Ectodermal cell (in vitro differentiated cells): ENCODE data around the gene ASIC4.
A peak's percentile ranks its signal among the peaks of the same experiment; 100 is the strongest.

Source experiments
- H3K27ac ChIP-seq: 2 replicates; pipeline ENCODE4 v1.7.0; 2013; ENCODE audit warnings: mild to moderate bottlenecking, low read depth, low read length; ENCODE audit not compliant: insufficient read depth, poor library complexity, severe bottlenecking
- H3K27me3 ChIP-seq: 2 replicates; pipeline ENCODE4 v1.7.0; 2013; ENCODE audit warnings: mild to moderate bottlenecking, low read length; ENCODE audit not compliant: insufficient read depth, control insufficient read depth, poor library complexity, severe bottlenecking
- H3K36me3 ChIP-seq: one replicate; pipeline ENCODE4 v1.7.0; 2013; ENCODE audit warnings: low read length; ENCODE audit not compliant: control insufficient read depth, insufficient read depth
- H3K4me1 ChIP-seq: one replicate; pipeline ENCODE4 v1.7.0; 2013; ENCODE audit warnings: low read length; ENCODE audit not compliant: control insufficient read depth, insufficient read depth
- H3K4me3 ChIP-seq: 2 replicates; pipeline ENCODE4 v1.7.0; 2013; ENCODE audit warnings: low read depth, low read length, control low read depth; ENCODE audit not compliant: insufficient read depth
- H3K9me3 ChIP-seq: 2 replicates; pipeline ENCODE4 v1.7.0; 2013; ENCODE audit warnings: mild to moderate bottlenecking, low read length, moderate library complexity; ENCODE audit not compliant: control insufficient read depth
- WGBS, 2 experiments: methylation state at CpG; one replicate each; pipeline ENCODE4 v1.1.7; 2013; ENCODE audit warnings: missing lambda C conversion rate in 2 of 2; 5-methylcytosine and 5-hydroxymethylcytosine counted together

ASIC4 gene

DNA sequence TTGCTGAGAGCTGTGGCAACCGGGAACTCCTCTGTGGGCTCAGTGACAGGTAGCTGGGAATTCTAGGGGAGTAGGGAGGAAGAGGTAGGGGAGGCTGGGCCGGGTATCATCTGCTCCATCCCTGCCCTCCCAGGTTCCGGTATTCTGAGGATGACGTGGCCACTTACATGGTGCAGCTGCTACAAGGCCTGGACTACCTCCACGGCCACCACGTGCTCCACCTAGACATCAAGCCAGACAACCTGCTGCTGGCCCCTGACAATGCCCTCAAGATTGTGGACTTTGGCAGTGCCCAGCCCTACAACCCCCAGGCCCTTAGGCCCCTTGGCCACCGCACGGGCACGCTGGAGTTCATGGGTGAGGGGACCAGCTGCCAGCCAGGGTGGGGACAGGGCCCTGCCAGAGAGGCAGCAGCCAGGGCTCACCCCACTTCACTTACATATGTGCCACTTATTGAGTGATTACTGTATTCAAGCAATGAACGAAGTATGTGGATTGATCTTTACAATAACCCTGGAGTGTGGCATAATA lies 23.6 kb upstream of the ASIC4 start:
- WGBS, 2 experiments: 92% methylated on average over 10 of the region's 10 CpGs
- H3K36me3 ChIP-seq: no peaks in the 10 kb centered on the region
- peaks cover 58% of the 10 kb centered on the region for H3K27me3 ChIP-seq
- H3K9me3 ChIP-seq: no peaks in the 10 kb centered on the region
- no peak overlapping the region for H3K27ac ChIP-seq
- H3K4me1 ChIP-seq: peaks cover 14% of the 10 kb centered on the region
- H3K4me3 ChIP-seq: no peak overlapping the region

DNA sequence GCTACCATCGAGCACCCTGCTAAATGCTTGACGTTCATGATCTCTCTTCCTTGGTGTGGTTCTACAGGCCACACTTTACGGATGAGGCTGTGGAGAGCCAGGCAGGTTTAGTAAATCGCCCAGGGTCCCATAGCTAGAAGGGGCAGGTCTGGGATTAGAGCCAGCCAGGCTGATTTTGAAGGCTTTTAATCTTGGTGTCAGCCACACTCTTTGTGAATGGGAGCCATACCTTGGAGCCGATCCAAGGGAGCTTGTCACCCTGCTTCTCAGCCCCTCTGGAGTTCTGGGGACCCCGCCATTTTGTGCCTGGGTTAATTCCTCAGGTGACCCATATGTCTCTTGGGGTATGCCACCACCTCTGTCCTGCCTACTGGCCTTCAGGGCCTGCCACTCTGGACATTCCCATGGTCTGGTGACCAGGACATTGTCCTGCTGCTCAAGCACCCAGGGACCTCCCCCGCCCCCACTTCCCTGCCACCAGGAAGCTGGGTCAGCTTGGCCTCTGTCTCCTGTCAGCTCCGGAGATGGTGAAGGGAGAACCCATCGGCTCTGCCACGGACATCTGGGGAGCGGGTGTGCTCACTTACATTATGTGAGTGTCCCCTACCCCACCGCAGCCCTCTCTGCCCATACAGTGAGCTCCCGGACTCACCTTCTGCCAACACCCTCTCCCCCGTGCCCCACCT lies 22.9 kb upstream of the ASIC4 start:
- Histone ChIP-seq H3K4me3 (no peak overlapping the region), H3K4me1 (peaks cover 12% of the 10 kb centered on the region), H3K27ac (no peak overlapping the region), H3K36me3 (no peaks in the 10 kb centered on the region), H3K27me3 (peaks cover 58% of the 10 kb centered on the region), H3K9me3 (no peaks in the 10 kb centered on the region)
- WGBS, 2 experiments: 87 to 90% methylated on average over 14 of the region's 14 CpGs

- Histone ChIP-seq H3K9me3 (no peaks in the 10 kb centered on the region), H3K4me1 (peaks cover 8% of the 10 kb centered on the region), H3K27me3 (peaks cover 60% of the 10 kb centered on the region), H3K27ac (no peak overlapping the region), H3K36me3 (no peaks in the 10 kb centered on the region), H3K4me3 (no peak overlapping the region)
- 56 to 60% methylated on average over 20 of the region's 20 CpGs for WGBS, 2 experiments
These were observed 21.7 kb upstream of the ASIC4 start for GRCh38 chr2:219492575-219492974.

GRCh38 chr2:219493086-219493485 lies 21.2 kb upstream of the ASIC4 start:
- H3K9me3 ChIP-seq: no peaks in the 10 kb centered on the region
- peaks cover 9% of the 10 kb centered on the region for H3K4me1 ChIP-seq
- H3K27ac ChIP-seq: no peak overlapping the region
- peaks cover 60% of the 10 kb centered on the region for H3K27me3 ChIP-seq
- no peak overlapping the region for H3K4me3 ChIP-seq
- WGBS, 2 experiments: 93% methylated on average over 5 of the region's 5 CpGs
- H3K36me3 ChIP-seq: no peaks in the 10 kb centered on the region

DNA sequence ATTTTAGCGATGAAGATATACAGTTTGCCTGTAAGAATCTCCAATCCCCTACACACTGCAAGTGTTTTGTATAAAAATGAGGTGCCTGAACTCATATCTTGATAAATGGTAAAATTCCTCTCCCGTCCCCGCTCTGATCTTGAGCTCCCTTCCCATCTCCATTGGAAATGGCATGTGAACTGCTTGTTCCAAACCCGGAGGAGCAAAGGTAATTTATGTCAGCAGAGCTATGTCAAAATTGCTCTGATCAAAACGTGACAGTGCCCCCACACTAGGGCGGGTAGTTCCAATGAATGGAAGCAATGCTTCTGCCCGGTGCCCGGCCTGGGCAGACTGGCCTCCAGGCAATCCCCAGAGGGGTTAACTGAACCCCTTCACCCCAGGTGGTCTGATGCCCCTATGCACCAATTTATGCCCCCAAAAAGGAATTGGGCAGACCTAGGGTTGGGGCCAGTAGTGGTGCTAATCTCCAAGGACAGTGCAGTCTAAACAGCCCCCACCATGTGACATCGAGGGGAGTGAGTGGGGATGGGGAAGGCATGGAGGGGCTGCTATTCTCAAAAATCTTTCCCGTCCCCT lies 19.2 kb upstream of the ASIC4 start:
- WGBS, 2 experiments: 53% methylated on average over 10 of the region's 10 CpGs
- no peak overlapping the region for H3K4me3 ChIP-seq
- H3K4me1 ChIP-seq: peaks cover 19% of the 10 kb centered on the region
- H3K27ac ChIP-seq: no peak overlapping the region
- peaks cover 61% of the 10 kb centered on the region for H3K27me3 ChIP-seq
- H3K36me3 ChIP-seq: no peaks in the 10 kb centered on the region
- H3K9me3 ChIP-seq: no peaks in the 10 kb centered on the region

DNA sequence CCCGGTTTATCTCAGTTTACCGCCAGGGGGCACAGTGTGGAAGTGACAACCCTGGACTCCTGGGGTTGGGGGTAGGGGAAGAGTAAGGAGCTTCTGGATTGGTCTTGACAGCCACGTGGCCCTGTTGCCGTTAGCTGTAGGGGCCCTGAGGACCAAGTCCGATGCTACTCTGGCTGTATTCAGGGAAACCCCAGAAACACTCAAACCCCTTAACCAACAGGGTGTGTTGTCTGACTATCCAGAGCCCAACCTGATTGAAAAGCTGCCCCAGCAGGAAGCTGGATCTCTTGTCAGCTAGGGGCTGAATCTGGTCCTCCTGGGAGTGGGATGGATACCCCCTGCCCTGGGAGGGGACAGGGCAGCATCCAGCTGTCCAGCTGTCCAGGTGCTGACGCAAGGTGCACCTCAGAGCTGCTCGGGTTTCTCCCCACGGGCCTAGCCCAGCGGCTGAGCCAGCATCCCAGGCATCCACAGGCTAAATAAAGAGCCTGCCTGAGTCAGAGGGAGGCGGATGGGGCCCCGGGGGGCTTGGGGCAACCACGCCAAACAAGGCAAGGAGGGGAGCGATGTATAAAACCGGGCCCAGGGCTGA lies 18.7 kb upstream of the ASIC4 start:
- no peak overlapping the region for H3K4me3 ChIP-seq
- no peaks in the 10 kb centered on the region for H3K9me3 ChIP-seq
- WGBS, 2 experiments: 32 to 33% methylated on average over 14 of the region's 14 CpGs
- peaks cover 61% of the 10 kb centered on the region for H3K27me3 ChIP-seq
- H3K27ac ChIP-seq: no peak overlapping the region
- peaks cover 20% of the 10 kb centered on the region for H3K4me1 ChIP-seq
- no peaks in the 10 kb centered on the region for H3K36me3 ChIP-seq

- H3K4me1 ChIP-seq: peaks cover 20% of the 10 kb centered on the region
- 28 to 29% methylated on average over 20 of the region's 20 CpGs for WGBS, 2 experiments
- H3K27ac ChIP-seq: no peak overlapping the region
- no peaks in the 10 kb centered on the region for H3K36me3 ChIP-seq
- no peak overlapping the region for H3K4me3 ChIP-seq
- H3K27me3 ChIP-seq: peaks cover 61% of the 10 kb centered on the region
- no peaks in the 10 kb centered on the region for H3K9me3 ChIP-seq
These were observed 17.9 kb upstream of the ASIC4 start for GRCh38 chr2:219496247-219496824.

- H3K9me3 ChIP-seq: no peaks in the 10 kb centered on the region
- H3K27me3 ChIP-seq: peaks cover 61% of the 10 kb centered on the region
- no peak overlapping the region for H3K4me3 ChIP-seq
- H3K4me1 ChIP-seq: peaks cover 20% of the 10 kb centered on the region
- 18 to 20% methylated on average over 61 of the region's 61 CpGs for WGBS, 2 experiments
- H3K36me3 ChIP-seq: no peaks in the 10 kb centered on the region
- H3K27ac ChIP-seq: no peak overlapping the region
These were observed 17.3 kb upstream of the ASIC4 start for GRCh38 chr2:219496825-219497494.

DNA sequence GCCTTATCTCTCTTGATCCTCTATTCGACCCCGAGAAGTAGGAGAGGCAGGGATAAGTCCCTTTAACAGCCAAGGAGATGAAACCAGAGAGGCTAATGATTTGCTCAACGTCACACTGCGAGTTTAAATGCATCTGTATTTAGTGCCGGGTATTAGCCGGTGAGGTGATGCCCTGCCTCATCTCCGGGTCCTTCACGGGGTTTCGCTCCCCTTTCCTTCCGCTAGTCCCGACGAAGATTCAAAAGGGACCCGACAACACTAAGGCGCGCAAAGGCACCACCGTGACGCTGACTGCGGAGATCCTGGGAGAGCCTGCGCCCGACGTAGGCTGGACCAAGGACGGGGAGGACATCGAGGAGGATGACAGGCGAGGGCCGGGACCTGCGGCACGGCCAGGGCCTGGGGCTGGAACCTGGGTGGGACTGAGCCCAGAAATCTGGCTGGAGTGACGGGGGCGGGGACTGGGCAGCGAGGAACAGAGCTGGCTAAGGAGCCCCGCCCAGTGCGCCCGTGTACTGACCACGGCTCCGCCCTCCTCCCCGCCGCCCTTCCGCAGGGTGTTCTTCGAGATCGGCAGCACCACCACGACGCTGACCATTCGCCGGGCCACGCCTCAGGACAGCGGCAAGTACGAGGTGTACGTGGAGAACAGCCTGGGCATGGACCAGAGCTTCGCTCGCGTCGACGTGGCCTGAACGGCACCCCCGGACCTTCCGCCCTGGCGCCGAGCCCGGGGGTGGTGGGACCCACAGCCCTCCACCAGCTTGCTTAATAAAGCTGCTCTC lies 16.6 kb upstream of the ASIC4 start:
- Histone ChIP-seq H3K4me1 (peaks cover 20% of the 10 kb centered on the region), H3K9me3 (no peaks in the 10 kb centered on the region), H3K36me3 (no peaks in the 10 kb centered on the region), H3K27ac (no peak overlapping the region), H3K27me3 (peaks cover 56% of the 10 kb centered on the region), H3K4me3 (peak overlapping the region; percentile 51)
- WGBS, 2 experiments: 4 to 5% methylated on average over 59 of the region's 59 CpGs
